T-helper 17 cell (primary cell): ENCODE measurements around the gene KDM2B. TPM values are rescaled to one million over a fixed set of nuclear protein-coding genes. Genes with fewer than 3 reads are reported as not detected.
A peak's percentile ranks its signal among the peaks of the same experiment; 100 is the strongest.
"Not testable (repeated sequence)": the region's sequence is repeated elsewhere in the genome, so short reads cannot be mapped to it uniquely, and the experiment has no call there.

Source experiments
- ATAC-seq: fragments of 150-1000 bp; cut with Tn5 transposase; 2 replicates; pipeline ENCODE4 v1.10.0; 2021; ENCODE audit warnings: mild to moderate bottlenecking, moderate library complexity
- DNase-seq, 3 donors: peaks; one replicate each; pipeline versions ENCODE4 v3.0.0 to v3.0.0-alpha.2; 2020 to 2021
- H3K9me3 ChIP-seq: one replicate; pipeline ENCODE4 v1.7.0; 2013; ENCODE audit warnings: low read length, mild to moderate bottlenecking; ENCODE audit not compliant: control insufficient read depth, poor library complexity, severe bottlenecking
- H3K27ac Mint-ChIP-seq: one replicate; pipeline ENCODE4 v1.8.0; 2022; ENCODE audit warnings: mild to moderate bottlenecking, moderate library complexity, mixed read lengths
- H3K27me3 Mint-ChIP-seq: one replicate; pipeline ENCODE4 v1.8.0; 2022; ENCODE audit warnings: mixed read lengths
- H3K36me3 Mint-ChIP-seq: one replicate; pipeline ENCODE4 v1.8.0; 2022; ENCODE audit warnings: low read depth, mixed read lengths
- H3K4me1 Mint-ChIP-seq: one replicate; pipeline ENCODE4 v1.8.0; 2022; ENCODE audit warnings: mild to moderate bottlenecking, mixed read lengths
- H3K4me3 Mint-ChIP-seq: one replicate; pipeline ENCODE4 v1.8.0; 2022; ENCODE audit warnings: mild to moderate bottlenecking, moderate library complexity, mixed read lengths
- total RNA-seq, 4 donors: library from RNA in 2 of 4; stranded (reverse) in 2 of 4; gene quantifications; one replicate each; pipeline ENCODE4 v1.2.3 and lab custom pipeline; 2022 to 2026

KDM2B gene
- total RNA-seq, 2 donors from 2014 or later: 87.6 to 94.0 TPM

DNA sequence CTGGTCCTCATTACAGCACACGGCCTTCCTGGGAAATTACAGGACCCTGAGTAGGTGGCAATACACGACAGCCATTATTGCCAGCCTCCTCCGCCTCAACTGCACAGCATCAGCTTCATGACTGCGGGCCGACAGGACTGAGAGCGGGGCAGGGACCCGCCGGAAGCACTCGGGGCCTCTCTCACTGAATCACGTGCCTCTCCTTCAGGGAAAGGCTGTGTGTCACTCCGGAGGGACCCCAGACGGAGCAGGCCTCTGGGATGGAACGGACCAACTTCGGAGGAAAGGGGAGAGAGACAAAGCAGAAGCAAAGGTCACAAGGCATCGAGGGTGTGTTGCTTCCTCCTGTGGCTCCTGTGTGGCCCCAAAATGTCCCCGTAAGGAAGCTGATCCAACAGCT, 90.9 kb downstream of the KDM2B start:
- no peaks in the 10 kb centered on the region for H3K36me3 Mint-ChIP-seq

DNA sequence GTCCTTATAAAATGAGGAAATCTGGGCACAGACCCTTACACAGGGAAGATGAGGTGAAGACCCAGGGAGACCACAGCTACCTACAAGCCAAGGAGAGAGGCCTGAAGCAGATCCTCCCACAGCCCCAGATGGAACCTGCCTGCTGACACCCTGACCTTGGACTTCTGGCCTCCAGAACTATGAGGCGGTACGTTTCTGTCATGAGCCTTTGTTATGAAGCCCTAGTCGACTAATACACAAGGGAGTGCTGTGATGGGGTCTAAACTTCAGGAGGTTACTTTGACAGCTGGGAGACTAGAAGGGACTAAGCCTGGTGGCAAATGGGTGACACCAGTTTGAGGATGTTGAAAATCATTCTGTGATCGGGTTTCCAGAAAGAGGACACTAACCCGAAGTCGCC, 95.9 kb downstream of the KDM2B start:
- H3K9me3 ChIP-seq: no peaks in the 10 kb centered on the region
- Mint-ChIP-seq H3K4me1 (peaks cover 12% of the 10 kb centered on the region), H3K36me3 (no peaks in the 10 kb centered on the region), H3K27ac (no peak overlapping the region), H3K27me3 (no peaks in the 10 kb centered on the region), H3K4me3 (no peak overlapping the region)
- no peak for DNase-seq
- no peak for ATAC-seq

More for the DNA sequence above, 90.9 kb downstream of the KDM2B start:
- Mint-ChIP-seq H3K4me3 (no peak overlapping the region), H3K27me3 (no peaks in the 10 kb centered on the region), H3K27ac (no peak overlapping the region), H3K4me1 (peaks cover 11% of the 10 kb centered on the region)
- no peak for DNase-seq
- H3K9me3 ChIP-seq: no peaks in the 10 kb centered on the region
- ATAC-seq: no peak

DNA sequence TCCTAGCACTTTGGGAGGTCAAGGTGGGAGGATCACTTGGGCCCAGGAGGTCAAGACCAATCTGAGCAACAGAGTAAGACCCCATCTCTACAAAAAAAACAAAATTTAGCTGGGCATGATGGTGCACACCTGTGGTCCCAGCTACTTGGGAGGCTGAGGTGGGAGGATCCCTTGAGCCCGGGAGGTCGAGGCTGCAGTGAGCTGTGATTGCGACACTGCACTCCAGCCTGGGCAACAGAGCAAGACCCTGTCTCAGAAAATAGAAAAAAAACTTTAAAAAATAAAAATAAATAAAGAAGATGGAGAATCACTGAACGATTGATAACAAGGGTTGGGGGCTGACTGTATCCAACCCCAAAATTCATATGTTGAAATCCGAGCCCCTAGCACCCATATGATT, 96.3 kb downstream of the KDM2B start:
- not testable (repeated sequence) for H3K36me3 Mint-ChIP-seq, H3K4me3 Mint-ChIP-seq, ATAC-seq, DNase-seq, H3K27ac Mint-ChIP-seq, H3K9me3 ChIP-seq, H3K27me3 Mint-ChIP-seq
- H3K4me1 Mint-ChIP-seq: peaks cover 15% of the 10 kb centered on the region

DNA sequence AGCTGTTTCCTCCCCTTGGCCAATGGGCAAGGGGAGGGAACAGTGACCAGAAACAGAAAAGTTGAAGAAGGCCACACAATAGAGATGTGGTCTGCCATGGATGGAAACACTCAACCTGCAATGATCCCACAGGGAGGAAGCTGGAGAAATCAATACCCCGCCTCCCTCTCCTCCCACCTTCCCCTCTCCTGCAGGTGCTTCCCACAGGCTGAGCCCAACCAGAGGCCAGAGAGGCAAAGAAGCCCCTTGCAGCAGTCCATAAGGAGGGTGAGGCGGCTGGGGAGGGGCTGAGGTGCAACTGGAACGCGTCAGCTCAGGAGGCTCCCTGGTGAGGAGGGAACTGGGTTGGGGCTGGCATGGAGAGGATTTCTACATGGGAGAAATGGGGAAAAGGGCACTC, 96.9 kb downstream of the KDM2B start:
- no peaks in the 10 kb centered on the region for H3K9me3 ChIP-seq
- H3K4me3 Mint-ChIP-seq: no peak overlapping the region
- peaks cover 15% of the 10 kb centered on the region for H3K4me1 Mint-ChIP-seq
- no peaks in the 10 kb centered on the region for H3K27me3 Mint-ChIP-seq
- no peak overlapping the region for H3K27ac Mint-ChIP-seq
- no peak for ATAC-seq
- H3K36me3 Mint-ChIP-seq: no peaks in the 10 kb centered on the region
- no peak for DNase-seq

DNA sequence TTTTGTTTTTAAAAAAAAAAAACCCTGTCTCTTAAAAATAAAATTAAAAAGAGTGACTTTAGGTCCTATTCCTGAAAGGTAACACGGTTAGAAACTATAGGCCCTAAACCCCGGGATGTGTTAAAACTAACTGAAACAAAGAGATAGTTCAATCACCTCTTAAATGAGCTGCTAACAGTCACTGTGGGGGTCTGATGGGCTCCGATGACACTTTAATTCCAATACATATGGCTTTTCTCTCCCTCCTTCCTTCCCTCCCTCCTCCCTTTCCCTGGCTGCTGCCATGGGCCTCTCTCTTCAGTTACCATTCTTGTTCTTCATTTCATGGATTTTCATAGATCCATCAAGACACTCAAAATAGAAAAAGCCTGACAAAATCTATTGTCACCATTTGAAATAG, 104.3 kb downstream of the KDM2B start:
- Mint-ChIP-seq H3K4me3 (no peak overlapping the region), H3K4me1 (peaks cover 7% of the 10 kb centered on the region), H3K27me3 (no peaks in the 10 kb centered on the region), H3K36me3 (no peaks in the 10 kb centered on the region), H3K27ac (no peak overlapping the region)
- DNase-seq (no peak), ATAC-seq (no peak)
- H3K9me3 ChIP-seq: no peaks in the 10 kb centered on the region

DNA sequence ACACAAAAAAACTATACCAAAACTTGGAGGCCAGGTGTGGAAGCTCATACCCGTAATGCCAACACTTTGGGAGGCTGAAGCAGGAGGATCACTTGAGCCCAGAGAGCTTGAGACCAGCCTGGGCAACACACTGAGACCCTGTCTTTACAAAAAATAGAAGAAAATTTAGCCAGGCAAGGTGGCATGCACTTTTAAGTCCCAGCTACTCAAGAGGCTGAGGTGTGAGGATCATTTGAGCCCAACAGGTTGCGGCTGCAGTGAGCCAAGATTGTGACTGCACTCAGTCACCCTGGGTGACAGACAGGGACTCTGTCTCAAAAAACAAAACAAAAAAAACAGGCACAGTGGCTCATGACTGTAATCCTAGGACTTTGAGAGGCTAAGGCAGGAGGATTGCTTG, 105.5 kb downstream of the KDM2B start:
- H3K27me3 Mint-ChIP-seq: no peaks in the 10 kb centered on the region
- ATAC-seq (no peak), DNase-seq (no peak)
- H3K4me1 Mint-ChIP-seq: peaks cover 10% of the 10 kb centered on the region
- no peak overlapping the region for H3K27ac Mint-ChIP-seq
- H3K4me3 Mint-ChIP-seq: no peak overlapping the region
- no peaks in the 10 kb centered on the region for H3K9me3 ChIP-seq
- no peaks in the 10 kb centered on the region for H3K36me3 Mint-ChIP-seq

DNA sequence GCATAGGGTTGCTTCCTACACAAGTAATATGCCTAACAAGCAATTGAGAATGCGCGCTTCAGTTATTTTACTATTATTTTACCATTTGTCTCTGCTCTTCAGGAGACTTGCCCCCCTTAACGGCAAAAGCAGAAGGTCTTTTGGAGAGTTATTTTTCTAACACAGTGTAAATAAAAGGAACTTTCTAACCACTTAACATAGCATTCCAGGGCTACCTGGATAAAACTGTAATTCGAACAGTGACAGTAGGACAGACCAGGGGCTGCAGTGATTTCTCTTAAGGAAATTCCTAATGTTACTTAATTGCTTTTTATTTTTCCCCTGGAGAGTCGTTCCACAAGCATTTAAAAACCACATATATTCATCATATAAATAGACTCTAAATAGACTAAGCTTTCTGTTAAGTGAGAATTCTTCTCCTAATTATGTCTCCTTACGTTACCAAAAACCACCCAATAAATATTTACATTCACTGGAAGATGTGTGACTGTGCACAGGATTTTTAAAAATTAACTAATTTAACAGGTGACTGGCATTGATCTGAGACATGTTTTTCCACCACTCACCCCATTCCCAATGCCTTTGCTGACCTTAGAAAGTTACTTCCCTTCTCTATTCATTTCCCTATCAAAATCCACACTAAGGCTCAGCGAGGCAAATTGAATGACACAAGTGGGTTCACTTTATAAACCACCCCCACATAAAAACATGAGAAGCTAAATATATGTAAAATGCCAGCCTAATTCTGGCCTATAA, 108.5 kb downstream of the KDM2B start:
- DNase-seq (no peak), ATAC-seq (no peak)
- no peaks in the 10 kb centered on the region for H3K36me3 Mint-ChIP-seq
- no peaks in the 10 kb centered on the region for H3K27me3 Mint-ChIP-seq
- H3K4me3 Mint-ChIP-seq: no peak overlapping the region
- peak overlapping the region; percentile 21 for H3K27ac Mint-ChIP-seq
- H3K4me1 Mint-ChIP-seq: peaks cover 10% of the 10 kb centered on the region
- H3K9me3 ChIP-seq: no peaks in the 10 kb centered on the region

DNA sequence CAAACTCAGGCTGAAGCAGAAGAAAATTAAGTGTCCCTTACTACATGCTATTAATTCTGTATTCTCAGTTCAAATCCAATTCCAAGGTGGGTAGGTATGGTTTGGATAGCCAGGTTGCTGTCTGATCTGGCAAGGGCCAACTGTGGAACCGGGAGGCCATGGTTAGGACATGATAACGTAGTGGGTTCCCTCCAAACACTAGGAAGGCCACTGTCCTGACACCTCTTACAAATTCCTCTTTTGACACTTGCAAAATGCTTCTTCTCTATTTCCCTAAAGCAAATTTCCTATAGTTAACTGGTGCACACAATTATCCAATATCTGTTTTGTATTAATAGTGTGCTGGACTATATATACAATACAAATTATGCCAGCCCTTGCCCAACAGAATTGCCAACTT, 110.1 kb downstream of the KDM2B start:
- H3K27me3 Mint-ChIP-seq: no peaks in the 10 kb centered on the region
- H3K27ac Mint-ChIP-seq: no peak overlapping the region
- H3K4me1 Mint-ChIP-seq: peaks cover 16% of the 10 kb centered on the region
- DNase-seq (no peak), ATAC-seq (no peak)
- H3K36me3 Mint-ChIP-seq: no peaks in the 10 kb centered on the region
- H3K4me3 Mint-ChIP-seq: no peak overlapping the region
- H3K9me3 ChIP-seq: no peaks in the 10 kb centered on the region

DNA sequence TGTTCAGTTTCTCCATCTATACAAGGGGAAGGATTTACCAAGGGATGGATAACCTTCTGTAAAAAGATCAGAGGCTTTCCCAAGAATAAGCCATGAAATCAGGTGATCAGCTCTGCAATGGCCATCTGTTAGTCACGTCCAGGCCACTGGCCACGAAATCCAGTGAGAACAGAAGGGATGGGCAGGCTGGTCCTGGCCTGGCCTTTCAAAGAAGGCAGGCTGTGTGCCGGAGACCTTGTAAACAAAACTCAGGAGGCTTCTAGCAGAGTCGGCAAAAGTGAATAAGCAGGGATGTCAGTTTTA, 112.4 kb downstream of the KDM2B start:
- peaks cover 19% of the 10 kb centered on the region for H3K4me1 Mint-ChIP-seq
- H3K36me3 Mint-ChIP-seq: no peaks in the 10 kb centered on the region

DNA sequence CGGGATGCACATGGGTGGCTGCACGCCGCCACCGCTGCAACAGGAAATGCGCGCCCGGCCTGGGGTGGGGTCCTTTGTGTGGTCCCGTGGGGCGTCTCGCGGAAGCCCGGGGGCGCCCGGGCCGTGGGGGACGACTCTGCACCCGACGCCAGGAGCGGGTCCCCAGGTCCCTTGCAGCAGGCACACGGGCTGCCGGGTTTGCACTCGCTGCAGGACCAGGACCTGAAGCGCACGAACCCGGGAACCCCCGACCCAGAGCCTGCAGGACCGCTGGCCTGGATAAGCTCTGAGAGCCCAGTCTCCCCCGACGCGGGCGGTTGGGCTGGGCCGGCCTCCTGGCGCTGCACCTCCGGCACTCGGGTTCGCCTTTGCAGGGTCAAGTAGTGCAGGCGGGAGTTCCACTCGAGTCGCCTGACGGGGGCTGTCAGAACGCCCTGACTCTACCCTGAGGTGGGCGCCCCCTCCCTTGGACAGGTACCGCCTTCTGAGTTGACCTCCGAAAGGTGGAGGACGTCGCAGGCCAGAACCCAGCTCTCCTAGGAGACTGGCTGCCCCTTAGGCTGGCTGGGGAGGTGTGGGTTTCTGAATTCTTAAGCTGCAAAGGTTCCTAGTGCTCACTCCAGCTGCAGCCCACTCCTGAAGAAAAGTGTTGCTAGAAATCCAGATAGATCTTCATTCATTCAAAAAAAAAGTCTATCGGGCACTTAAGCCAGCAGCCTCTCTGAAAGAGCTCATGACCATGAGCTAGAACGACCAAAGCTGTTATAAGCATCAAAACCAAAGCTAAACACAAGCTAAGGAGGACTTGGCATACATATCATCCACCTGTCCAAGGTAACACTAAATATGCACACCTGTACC, 113.0 kb downstream of the KDM2B start:
- ATAC-seq: no peak
- Mint-ChIP-seq H3K27ac (peak overlapping the region; percentile 32), H3K4me1 (peaks cover 19% of the 10 kb centered on the region), H3K27me3 (no peaks in the 10 kb centered on the region), H3K36me3 (no peaks in the 10 kb centered on the region), H3K4me3 (peak overlapping the region; percentile 65)
- no peaks in the 10 kb centered on the region for H3K9me3 ChIP-seq
- no peak for DNase-seq

More for the DNA sequence above, 112.4 kb downstream of the KDM2B start:
- peak overlapping the region; percentile 32 for H3K27ac Mint-ChIP-seq
- no peak overlapping the region for H3K4me3 Mint-ChIP-seq
- H3K9me3 ChIP-seq: no peaks in the 10 kb centered on the region
- ATAC-seq (no peak), DNase-seq (no peak)
- no peaks in the 10 kb centered on the region for H3K27me3 Mint-ChIP-seq

DNA sequence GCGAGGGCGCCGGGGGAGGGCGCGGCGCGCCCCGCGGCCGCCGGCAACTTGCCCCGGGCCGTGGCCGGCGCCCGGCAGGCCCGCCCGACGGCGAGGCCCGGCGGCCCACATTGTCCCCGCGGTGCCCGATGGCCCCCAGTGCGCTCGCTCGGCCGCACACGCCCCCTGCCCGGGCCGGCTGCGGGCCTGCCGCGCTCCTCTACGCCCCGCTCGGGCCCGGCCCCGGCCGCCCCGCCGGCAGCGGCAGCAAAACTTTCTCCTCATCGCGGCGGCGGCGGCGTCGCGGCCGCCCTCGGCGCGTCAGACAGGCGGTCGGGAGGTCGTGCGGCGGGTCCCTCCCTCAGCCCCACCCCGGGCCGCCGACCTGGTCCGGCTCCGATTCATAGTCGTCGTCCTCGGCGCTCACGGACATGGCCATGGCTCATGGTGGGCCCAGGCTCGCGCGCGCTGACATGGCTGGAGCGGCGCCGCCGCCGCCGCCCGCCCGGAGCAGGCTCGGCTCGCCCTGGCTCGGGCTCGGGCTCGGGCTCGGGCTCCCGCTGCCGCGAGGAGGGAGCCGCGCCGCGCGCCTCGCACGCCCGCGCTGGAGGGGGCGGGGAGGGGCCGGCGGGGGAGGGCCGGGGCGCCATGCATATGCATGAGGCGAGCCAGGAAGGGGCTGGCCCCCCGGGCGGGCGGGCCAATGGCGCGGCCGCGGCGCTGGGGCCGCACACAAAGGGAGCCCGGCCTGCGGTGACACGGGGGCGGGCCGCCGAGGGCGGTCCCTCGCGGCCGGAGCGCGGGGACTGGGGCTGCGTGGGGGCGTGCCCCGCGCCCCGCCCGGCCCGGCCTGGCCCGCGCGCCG, 113.8 kb downstream of the KDM2B start:
- H3K27me3 Mint-ChIP-seq: no peaks in the 10 kb centered on the region
- peak overlapping the region; percentile 61 for H3K4me3 Mint-ChIP-seq
- H3K9me3 ChIP-seq: no peaks in the 10 kb centered on the region
- H3K27ac Mint-ChIP-seq: no peak overlapping the region
- H3K36me3 Mint-ChIP-seq: no peaks in the 10 kb centered on the region
- DNase-seq (peak; percentile 79 to 87 (median 85)), ATAC-seq (peak; percentile 90)
- peaks cover 19% of the 10 kb centered on the region for H3K4me1 Mint-ChIP-seq

DNA sequence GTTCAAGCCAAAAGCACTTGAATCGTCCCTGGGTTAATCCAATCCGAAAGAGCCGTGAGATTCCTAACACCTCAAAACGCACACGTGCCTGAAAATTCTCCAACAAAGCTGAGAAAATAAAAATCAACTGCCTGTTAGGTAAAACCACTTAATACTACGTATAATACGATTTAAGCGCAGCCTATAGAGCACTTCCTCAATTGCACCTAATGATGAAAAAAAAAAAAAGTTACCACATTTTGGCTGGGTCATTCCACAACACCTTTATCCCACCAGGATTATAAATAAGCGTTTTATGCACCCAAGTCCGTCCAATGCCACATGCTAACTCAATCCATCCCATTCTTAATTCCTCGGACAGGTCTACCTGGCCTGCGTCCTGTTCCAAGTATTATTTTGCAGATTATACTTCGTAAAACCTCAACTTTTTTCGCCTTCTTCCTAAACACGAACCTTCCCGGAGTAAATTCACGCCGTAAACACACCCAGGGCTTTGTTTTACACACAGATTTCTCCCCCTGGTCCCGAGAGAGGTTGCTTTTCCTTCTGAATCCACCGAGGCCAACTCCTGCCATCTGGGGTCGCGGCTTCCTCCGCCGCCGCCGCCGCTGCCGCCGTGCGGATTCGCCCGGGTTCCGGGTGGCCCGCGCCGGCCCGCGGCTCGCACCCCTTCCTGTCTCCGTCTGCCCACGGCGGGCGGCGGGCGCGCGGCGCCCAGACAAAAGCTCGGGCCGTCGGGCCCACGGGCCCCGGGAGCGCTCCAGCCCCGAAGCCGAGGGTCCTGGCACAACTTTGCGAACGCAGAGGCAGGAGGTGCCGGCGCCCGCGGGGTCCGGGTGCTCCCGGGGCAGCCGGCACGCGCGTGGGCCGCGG, 114.7 kb downstream of the KDM2B start:
- H3K4me3 Mint-ChIP-seq: peak overlapping the region; percentile 96
- peak; percentile 18 to 48 (median 39) for DNase-seq
- no peaks in the 10 kb centered on the region for H3K9me3 ChIP-seq
- H3K27ac Mint-ChIP-seq: peak overlapping the region; percentile 90
- ATAC-seq: peak; percentile 0
- no peaks in the 10 kb centered on the region for H3K36me3 Mint-ChIP-seq
- peaks cover 25% of the 10 kb centered on the region for H3K4me1 Mint-ChIP-seq
- H3K27me3 Mint-ChIP-seq: no peaks in the 10 kb centered on the region
